ENCODE results near the gene ZNF148.

Gene ZNF148

DNA sequence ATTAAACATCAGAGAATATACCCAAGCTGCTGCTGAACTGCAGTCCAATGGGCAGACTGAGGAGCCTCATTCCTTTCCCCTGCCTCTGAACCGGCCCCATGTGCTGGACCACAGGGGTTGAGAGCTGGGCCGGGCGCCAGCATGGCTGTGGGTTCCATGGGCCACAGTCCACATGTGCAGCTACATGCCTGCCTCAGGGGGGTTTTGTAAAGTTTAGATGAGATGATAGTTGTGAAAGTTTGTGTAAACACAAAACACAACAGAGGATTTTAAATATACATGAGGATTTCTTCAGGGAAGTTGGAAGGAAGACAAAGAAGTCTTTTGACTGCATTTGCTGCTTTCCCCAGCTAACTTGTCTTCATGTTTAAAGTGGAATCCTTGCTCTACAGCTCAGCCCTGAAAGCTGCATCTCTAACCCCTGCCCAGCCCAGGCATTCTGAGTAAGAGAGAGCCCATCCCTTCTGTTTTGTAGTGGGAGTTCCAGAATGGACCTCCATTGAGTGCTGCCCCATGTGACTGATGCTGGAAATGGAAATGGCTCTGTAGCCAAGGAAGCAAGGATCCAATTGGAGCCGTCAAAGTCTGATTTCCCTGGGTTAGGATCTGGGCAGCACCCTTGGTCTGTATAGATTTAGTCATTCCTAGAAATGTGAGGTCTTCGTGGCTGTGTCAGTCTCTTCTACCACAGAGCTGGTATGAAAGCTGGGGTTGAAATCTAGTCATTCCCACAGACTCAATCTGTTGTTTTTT lies 180.1 kb downstream of the ZNF148 start:
- ChIA-PET POLR2A (no interaction called here), CTCF (interaction anchor here (0.5 to 0.8 kb wide), 2 partner anchors 60 to 409 kb away, joined by 3 to 5 read pairs; no protein-coding TSS in a partner anchor)
- Histone ChIP-seq H3K27ac (ENCODE audit: extremely low read depth, low read depth, low read length) (no peak overlapping the region), H3K4me1 (ENCODE audit: control insufficient read depth, insufficient read depth, low read length) (no peaks in the 10 kb centered on the region), H3K36me3 (ENCODE audit: control insufficient read depth in 2 of 2, insufficient read depth in 1 of 2, low read length in 2 of 2) (no peaks in the 10 kb centered on the region), H3K9me3 (ENCODE audit: control insufficient read depth, insufficient read depth, low read depth, low read length) (no peaks in the 10 kb centered on the region), H3K4me3 (ENCODE audit: low read depth, low read length) (no peak overlapping the region)
- no peak for TF ChIP-seq MYNN (tag by site-specific recombination; IDR thresholded peaks at IDR 0.05; ENCODE audit: borderline replicate concordance)
- no peak for TF ChIP-seq OSR2 (tag by site-specific recombination; IDR thresholded peaks at IDR 0.05)
- no peak for TF ChIP-seq SP2 (tag by site-specific recombination; IDR thresholded peaks at IDR 0.05)
- TF ChIP-seq YY2 (tag by site-specific recombination; IDR thresholded peaks at IDR 0.05), result no peak
- TF ChIP-seq GLIS1 (tag by site-specific recombination; IDR thresholded peaks at IDR 0.05), result 0 out of 2 replicates have a peak, but pooled peaks have one; percentile 17
- TF ChIP-seq, protein P1, sequence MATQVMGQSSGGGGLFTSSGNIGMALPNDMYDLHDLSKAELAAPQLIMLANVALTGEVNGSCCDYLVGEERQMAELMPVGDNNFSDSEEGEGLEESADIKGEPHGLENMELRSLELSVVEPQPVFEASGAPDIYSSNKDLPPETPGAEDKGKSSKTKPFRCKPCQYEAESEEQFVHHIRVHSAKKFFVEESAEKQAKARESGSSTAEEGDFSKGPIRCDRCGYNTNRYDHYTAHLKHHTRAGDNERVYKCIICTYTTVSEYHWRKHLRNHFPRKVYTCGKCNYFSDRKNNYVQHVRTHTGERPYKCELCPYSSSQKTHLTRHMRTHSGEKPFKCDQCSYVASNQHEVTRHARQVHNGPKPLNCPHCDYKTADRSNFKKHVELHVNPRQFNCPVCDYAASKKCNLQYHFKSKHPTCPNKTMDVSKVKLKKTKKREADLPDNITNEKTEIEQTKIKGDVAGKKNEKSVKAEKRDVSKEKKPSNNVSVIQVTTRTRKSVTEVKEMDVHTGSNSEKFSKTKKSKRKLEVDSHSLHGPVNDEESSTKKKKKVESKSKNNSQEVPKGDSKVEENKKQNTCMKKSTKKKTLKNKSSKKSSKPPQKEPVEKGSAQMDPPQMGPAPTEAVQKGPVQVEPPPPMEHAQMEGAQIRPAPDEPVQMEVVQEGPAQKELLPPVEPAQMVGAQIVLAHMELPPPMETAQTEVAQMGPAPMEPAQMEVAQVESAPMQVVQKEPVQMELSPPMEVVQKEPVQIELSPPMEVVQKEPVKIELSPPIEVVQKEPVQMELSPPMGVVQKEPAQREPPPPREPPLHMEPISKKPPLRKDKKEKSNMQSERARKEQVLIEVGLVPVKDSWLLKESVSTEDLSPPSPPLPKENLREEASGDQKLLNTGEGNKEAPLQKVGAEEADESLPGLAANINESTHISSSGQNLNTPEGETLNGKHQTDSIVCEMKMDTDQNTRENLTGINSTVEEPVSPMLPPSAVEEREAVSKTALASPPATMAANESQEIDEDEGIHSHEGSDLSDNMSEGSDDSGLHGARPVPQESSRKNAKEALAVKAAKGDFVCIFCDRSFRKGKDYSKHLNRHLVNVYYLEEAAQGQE (tag by site-specific recombination; IDR thresholded peaks at IDR 0.05), result no peak
- TF ChIP-seq, protein P2, sequence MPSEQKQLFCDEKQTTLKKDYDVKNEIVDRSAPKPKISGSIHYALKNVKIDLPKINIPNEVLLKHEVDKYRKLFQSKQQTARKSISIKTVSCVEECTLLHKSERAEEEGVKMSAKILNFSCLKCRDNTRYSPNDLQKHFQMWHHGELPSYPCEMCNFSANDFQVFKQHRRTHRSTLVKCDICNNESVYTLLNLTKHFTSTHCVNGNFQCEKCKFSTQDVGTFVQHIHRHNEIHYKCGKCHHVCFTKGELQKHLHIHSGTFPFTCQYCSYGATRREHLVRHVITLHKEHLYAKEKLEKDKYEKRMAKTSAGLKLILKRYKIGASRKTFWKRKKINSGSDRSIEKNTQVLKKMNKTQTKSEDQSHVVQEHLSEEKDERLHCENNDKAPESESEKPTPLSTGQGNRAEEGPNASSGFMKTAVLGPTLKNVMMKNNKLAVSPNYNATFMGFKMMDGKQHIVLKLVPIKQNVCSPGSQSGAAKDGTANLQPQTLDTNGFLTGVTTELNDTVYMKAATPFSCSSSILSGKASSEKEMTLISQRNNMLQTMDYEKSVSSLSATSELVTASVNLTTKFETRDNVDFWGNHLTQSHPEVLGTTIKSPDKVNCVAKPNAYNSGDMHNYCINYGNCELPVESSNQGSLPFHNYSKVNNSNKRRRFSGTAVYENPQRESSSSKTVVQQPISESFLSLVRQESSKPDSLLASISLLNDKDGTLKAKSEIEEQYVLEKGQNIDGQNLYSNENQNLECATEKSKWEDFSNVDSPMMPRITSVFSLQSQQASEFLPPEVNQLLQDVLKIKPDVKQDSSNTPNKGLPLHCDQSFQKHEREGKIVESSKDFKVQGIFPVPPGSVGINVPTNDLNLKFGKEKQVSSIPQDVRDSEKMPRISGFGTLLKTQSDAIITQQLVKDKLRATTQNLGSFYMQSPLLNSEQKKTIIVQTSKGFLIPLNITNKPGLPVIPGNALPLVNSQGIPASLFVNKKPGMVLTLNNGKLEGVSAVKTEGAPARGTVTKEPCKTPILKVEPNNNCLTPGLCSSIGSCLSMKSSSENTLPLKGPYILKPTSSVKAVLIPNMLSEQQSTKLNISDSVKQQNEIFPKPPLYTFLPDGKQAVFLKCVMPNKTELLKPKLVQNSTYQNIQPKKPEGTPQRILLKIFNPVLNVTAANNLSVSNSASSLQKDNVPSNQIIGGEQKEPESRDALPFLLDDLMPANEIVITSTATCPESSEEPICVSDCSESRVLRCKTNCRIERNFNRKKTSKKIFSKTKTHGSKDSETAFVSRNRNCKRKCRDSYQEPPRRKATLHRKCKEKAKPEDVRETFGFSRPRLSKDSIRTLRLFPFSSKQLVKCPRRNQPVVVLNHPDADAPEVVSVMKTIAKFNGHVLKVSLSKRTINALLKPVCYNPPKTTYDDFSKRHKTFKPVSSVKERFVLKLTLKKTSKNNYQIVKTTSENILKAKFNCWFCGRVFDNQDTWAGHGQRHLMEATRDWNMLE (tag by site-specific recombination; conservative IDR thresholded peaks at IDR 0.05; ENCODE audit: low read depth), result no peak

DNA sequence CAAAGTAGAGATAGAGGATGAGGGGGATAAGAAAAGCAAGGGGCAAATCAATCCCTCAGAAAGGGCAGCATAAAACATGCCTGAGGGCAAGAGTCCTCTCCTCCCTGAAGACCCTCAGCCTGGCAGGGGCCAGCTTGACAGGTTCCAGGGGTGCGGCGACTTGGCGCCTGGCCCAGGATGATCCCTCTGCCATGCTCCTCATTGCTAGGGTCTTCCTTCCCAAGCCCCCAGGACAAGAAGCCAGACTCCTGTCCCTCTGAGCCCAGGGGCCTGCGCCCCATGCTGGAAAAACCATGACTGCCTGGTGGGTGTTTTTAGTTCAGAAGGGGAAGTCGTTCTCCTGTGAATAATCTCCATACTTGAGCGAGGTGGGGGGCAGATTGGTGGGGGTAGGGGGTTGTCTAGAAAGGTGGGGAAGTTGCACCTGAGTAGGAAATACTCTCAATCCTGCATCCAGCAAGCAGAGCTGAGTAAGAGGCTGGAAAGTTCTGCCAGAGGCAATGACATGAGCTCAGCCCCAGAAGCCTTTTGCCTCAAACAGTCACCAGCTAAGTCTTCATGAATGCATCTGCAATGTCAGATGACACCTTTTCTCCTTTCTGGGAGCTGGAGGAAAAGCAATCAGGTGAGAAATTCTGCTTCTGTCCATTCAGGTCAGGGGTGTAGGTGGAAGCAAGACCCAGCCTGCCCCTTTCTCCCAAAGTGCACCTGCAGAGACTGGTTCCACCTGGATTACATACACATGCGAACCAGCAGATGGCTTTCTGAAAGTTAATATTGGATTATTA lies 180.9 kb downstream of the ZNF148 start:
- H3K4me3 ChIP-seq (ENCODE audit: low read depth, low read length), result no peak overlapping the region
- no peaks in the 10 kb centered on the region for H3K4me1 ChIP-seq (ENCODE audit: control insufficient read depth, insufficient read depth, low read length)
- H3K27ac ChIP-seq (ENCODE audit: extremely low read depth, low read depth, low read length), result no peak overlapping the region
- no peaks in the 10 kb centered on the region for H3K9me3 ChIP-seq (ENCODE audit: control insufficient read depth, insufficient read depth, low read depth, low read length)
- ChIA-PET CTCF (interaction anchor here (0.5 to 0.8 kb wide), 2 partner anchors 60 to 408 kb away, joined by 3 to 5 read pairs; no protein-coding TSS in a partner anchor), POLR2A (no interaction called here)
- no peaks in the 10 kb centered on the region for H3K36me3 ChIP-seq (ENCODE audit: control insufficient read depth in 2 of 2, insufficient read depth in 1 of 2, low read length in 2 of 2)
- TF ChIP-seq ZNF830 (tag by site-specific recombination; IDR thresholded peaks at IDR 0.05; ENCODE audit: low read depth) (no peak), ZNF157 (tag by site-specific recombination; IDR thresholded peaks at IDR 0.05) (no peak), SP2 (tag by site-specific recombination; IDR thresholded peaks at IDR 0.05) (no peak), ZNF394 (tag by site-specific recombination; IDR thresholded peaks at IDR 0.05; ENCODE audit: borderline replicate concordance) (no peak)

Data from HEK293 (cell line).